MM.1S (cell line): Measurements from ENCODE around the gene ATP11C.

Experiments used
- DNase-seq: peaks from one replicate; pipeline ENCODE4 v3.0.0-alpha.2; 2015
- H2AFZ ChIP-seq: fragments of 300-600 bp; sonication (generic); 2 replicates; pipeline ENCODE4 v1.6.0; 2016; ENCODE audit warnings: antibody characterized with exemption, low read length
- H3F3A ChIP-seq: fragments of 300-600 bp; sonication (generic); 2 replicates; pipeline ENCODE4 v1.6.1; 2016; ENCODE audit warnings: mild to moderate bottlenecking, antibody characterized with exemption, low read length, moderate library complexity, mixed read lengths; ENCODE audit not compliant: insufficient read depth
- H3K27ac ChIP-seq: fragments of 300-600 bp; sonication (generic); 2 replicates; pipeline ENCODE4 v1.5.1; 2016; ENCODE audit warnings: mild to moderate bottlenecking, low read length
- H3K27me3 ChIP-seq: fragments of 300-600 bp; sonication (generic); replicated peaks from 2 replicates; pipeline ENCODE4 v1.6.0; 2016; ENCODE audit warnings: low read length; ENCODE audit not compliant: insufficient read depth
- H3K36me3 ChIP-seq: fragments of 300-600 bp; sonication (generic); replicated peaks from 2 replicates; pipeline ENCODE4 v1.6.1; 2016; ENCODE audit warnings: mild to moderate bottlenecking, low read length, mixed read lengths; ENCODE audit not compliant: insufficient read depth
- H3K4me1 ChIP-seq: fragments of 300-600 bp; sonication (generic); 2 replicates; pipeline ENCODE4 v1.6.1; 2016; ENCODE audit warnings: low read length, mixed read lengths
- H3K4me2 ChIP-seq: fragments of 300-600 bp; sonication (generic); 2 replicates; pipeline ENCODE4 v1.6.0; 2016; ENCODE audit warnings: low read depth, low read length
- H3K4me3 ChIP-seq: fragments of 300-600 bp; sonication (generic); 2 replicates; pipeline ENCODE4 v1.5.1; 2016; ENCODE audit warnings: low read length, mixed read lengths
- H3K79me2 ChIP-seq: fragments of 300-600 bp; sonication (generic); 2 replicates; pipeline ENCODE4 v1.6.1; 2016; ENCODE audit warnings: mixed run types, low read length, mixed read lengths
- H3K9ac ChIP-seq: fragments of 300-600 bp; sonication (generic); 2 replicates; pipeline ENCODE4 v1.6.1; 2016; ENCODE audit warnings: low read length, mixed read lengths
- H3K9me2 ChIP-seq: fragments of 300-600 bp; sonication (generic); replicated peaks from 2 replicates; pipeline ENCODE4 v1.6.1; 2016; ENCODE audit warnings: mild to moderate bottlenecking, low read length, mixed read lengths; ENCODE audit not compliant: insufficient read depth
- H3K9me3 ChIP-seq: fragments of 300-600 bp; sonication (generic); replicated peaks from 2 replicates; pipeline ENCODE4 v1.6.1; 2016; ENCODE audit warnings: mild to moderate bottlenecking, low read length, mixed read lengths; ENCODE audit not compliant: insufficient read depth
- H4K20me1 ChIP-seq: fragments of 300-600 bp; sonication (generic); 2 replicates; pipeline ENCODE4 v1.6.1; 2016; ENCODE audit warnings: mild to moderate bottlenecking, low read length, moderate library complexity, mixed read lengths; ENCODE audit not compliant: insufficient read depth
- CTCF ChIP-seq: fragments of 300-600 bp; sonication (generic); IDR thresholded peaks from 2 replicates; pipeline ENCODE4 v1.5.1; 2016; ENCODE audit warnings: antibody characterized with exemption, low read length, mixed read lengths
- EZH2 ChIP-seq: fragments of 300-600 bp; sonication (generic); optimal IDR thresholded peaks from 2 replicates; pipeline ENCODE3; 2017; ENCODE audit warnings: low read depth, mild to moderate bottlenecking, antibody characterized with exemption, low read length, mixed read lengths
- EZH2phosphoT487 ChIP-seq: fragments of 300-600 bp; sonication (generic); IDR thresholded peaks from 2 replicates; pipeline ENCODE4 v1.6.1; 2018; ENCODE audit warnings: antibody characterized with exemption, low read length

ATP11C gene

GRCh38 chrX:139905743-139906142 lies 27.1 kb downstream of the ATP11C start:
- H3K4me1 ChIP-seq = no peaks in the 10 kb centered on the region
- H3K9ac ChIP-seq = no peak overlapping the region
- H3K27me3 ChIP-seq = no peaks in the 10 kb centered on the region
- no peak overlapping the region for H2AFZ ChIP-seq
- TF ChIP-seq CTCF = no peak
- no peak for TF ChIP-seq EZH2phosphoT487
- TF ChIP-seq EZH2 = no peak
- H3F3A ChIP-seq = no peaks in the 10 kb centered on the region
- H3K4me3 ChIP-seq = no peak overlapping the region
- H3K36me3 ChIP-seq = no peaks in the 10 kb centered on the region
- no peaks in the 10 kb centered on the region for H4K20me1 ChIP-seq
- no peak for DNase-seq
- no peaks in the 10 kb centered on the region for H3K79me2 ChIP-seq
- no peak overlapping the region for H3K4me2 ChIP-seq
- H3K9me3 ChIP-seq = no peaks in the 10 kb centered on the region
- H3K27ac ChIP-seq = no peak overlapping the region
- H3K9me2 ChIP-seq = no peaks in the 10 kb centered on the region

- TF ChIP-seq EZH2phosphoT487 = no peak
- no peak for TF ChIP-seq EZH2
- no peak for TF ChIP-seq CTCF
- no peak overlapping the region for H3K9ac ChIP-seq
- H3K9me2 ChIP-seq = no peaks in the 10 kb centered on the region
- H4K20me1 ChIP-seq = no peaks in the 10 kb centered on the region
- no peaks in the 10 kb centered on the region for H3F3A ChIP-seq
- H3K4me2 ChIP-seq = no peak overlapping the region
- no peaks in the 10 kb centered on the region for H3K27me3 ChIP-seq
- no peaks in the 10 kb centered on the region for H3K9me3 ChIP-seq
- H3K27ac ChIP-seq = no peak overlapping the region
- H3K4me3 ChIP-seq = no peak overlapping the region
- H2AFZ ChIP-seq = no peak overlapping the region
- no peaks in the 10 kb centered on the region for H3K4me1 ChIP-seq
- no peak for DNase-seq
- H3K79me2 ChIP-seq = no peaks in the 10 kb centered on the region
- H3K36me3 ChIP-seq = no peaks in the 10 kb centered on the region
Observed at GRCh38 chrX:139905051-139905450, 27.8 kb downstream of the ATP11C start.

DNA sequence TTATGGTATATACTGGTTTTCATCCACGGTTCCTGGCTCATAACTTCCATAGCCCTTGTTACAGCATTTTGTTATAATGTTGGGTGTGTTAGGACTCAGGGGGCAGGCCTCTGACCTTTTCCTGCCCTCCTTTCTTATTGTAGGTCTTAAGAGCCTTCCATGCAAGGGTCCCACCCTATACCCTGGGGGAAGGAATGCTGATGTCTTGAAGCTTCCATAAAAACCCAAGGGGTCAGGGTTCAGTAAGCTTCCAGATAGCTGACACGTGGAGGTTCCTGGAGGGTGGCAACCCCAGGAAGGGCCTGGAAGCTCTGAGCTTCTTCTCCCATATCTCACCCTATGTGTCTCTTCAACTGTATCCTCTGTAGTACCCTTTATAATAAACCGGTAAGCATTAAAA lies 29.6 kb downstream of the ATP11C start:
- no peak overlapping the region for H3K9ac ChIP-seq
- H3K79me2 ChIP-seq = no peaks in the 10 kb centered on the region
- no peaks in the 10 kb centered on the region for H4K20me1 ChIP-seq
- H3K27me3 ChIP-seq = no peaks in the 10 kb centered on the region
- DNase-seq = no peak
- no peaks in the 10 kb centered on the region for H3F3A ChIP-seq
- no peak overlapping the region for H3K27ac ChIP-seq
- no peak overlapping the region for H3K4me3 ChIP-seq
- H3K9me3 ChIP-seq = no peaks in the 10 kb centered on the region
- no peaks in the 10 kb centered on the region for H3K36me3 ChIP-seq
- H3K4me1 ChIP-seq = no peaks in the 10 kb centered on the region
- no peak overlapping the region for H3K4me2 ChIP-seq
- no peaks in the 10 kb centered on the region for H3K9me2 ChIP-seq
- H2AFZ ChIP-seq = no peak overlapping the region
- TF ChIP-seq EZH2 = no peak

DNA sequence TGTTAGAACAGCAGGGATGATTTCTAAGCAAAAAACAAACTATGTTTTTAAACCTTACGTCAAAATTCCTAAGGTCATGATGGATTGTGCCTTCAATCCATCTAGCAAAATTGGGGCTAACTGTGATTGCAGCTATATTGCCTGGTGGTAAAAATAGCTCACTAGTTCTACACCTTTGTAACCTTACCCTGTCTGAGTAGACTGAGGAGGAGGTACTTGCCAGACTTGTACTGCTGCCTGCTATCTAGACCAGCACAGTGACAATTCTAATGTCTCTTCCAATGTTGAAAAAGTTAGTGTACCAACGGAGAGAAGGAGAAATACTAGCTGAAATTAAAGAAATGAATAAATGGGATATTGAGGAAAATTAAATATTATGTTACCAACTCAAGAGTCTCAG lies 30.3 kb downstream of the ATP11C start:
- Histone ChIP-seq H4K20me1 (no peaks in the 10 kb centered on the region), H3K4me3 (no peak overlapping the region), H3K27ac (no peak overlapping the region), H2AFZ (no peak overlapping the region), H3K9ac (no peak overlapping the region), H3K36me3 (no peaks in the 10 kb centered on the region), H3K79me2 (no peaks in the 10 kb centered on the region), H3K27me3 (no peaks in the 10 kb centered on the region), H3K4me2 (no peak overlapping the region), H3F3A (no peaks in the 10 kb centered on the region), H3K9me3 (no peaks in the 10 kb centered on the region), H3K9me2 (no peaks in the 10 kb centered on the region), H3K4me1 (no peaks in the 10 kb centered on the region)
- no peak for DNase-seq
- TF ChIP-seq EZH2phosphoT487 (no peak), EZH2 (no peak), CTCF (no peak)
